GM20000 (cell line): ENCODE results near the gene CBLB.
A peak's percentile ranks its signal among the peaks of the same experiment; 100 is the strongest.

Source experiments
- DNase-seq: peaks from one replicate; pipeline ENCODE4 v3.0.0; 2012; ENCODE audit warnings: low spot score
- TF ChIP-seq, protein P1 (sequence below): IDR thresholded peaks from 2 replicates; pipeline ENCODE4 v1.5.1; 2012; ENCODE audit warnings: mild to moderate bottlenecking, control low read depth; ENCODE audit errors: extremely low read depth, missing control alignments

The CBLB gene

DNA sequence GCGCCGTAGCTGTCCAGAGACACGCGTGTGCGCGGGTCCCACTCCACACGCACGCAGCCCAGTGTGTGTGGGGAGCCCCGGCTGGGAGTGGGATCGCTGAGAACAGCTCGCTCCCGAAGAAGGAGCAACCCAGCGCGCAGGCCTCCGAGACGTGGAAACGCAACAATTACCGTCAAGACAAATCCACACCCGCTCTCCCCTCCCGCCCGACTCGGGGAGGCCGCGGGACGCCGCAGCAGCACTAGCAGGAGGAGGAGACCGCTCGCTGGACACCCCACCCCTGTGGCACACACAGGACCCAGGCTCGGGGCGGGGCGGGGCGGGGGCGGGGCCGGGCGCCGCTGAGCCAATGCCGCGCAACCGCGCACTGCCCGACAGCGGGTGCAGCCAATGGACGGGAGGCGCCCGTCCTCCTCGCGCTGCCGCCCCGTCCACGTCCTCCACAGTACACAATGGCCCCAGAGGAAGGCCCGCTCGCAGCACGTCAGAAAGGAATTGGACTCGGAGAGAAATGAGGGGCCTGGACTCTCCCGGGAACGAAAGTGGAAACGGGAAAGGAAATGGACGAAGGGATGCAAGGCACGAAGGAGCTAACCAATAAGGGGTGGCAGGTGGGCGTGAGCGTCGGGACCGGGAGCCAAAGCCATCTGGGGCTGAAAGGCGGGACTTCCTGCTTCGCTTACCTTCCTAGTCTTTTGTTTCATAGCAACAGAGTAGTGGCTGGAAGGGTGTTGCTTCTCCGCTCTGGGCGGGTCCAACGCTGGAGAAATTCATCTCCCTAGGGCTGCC, at the start of gene CBLB:
CBLB (minus strand) TSS at position 271 of the 789 bp plus-strand sequence. CDS start 1,435 bp downstream, outside the sequence.
- TF ChIP-seq, protein P1, sequence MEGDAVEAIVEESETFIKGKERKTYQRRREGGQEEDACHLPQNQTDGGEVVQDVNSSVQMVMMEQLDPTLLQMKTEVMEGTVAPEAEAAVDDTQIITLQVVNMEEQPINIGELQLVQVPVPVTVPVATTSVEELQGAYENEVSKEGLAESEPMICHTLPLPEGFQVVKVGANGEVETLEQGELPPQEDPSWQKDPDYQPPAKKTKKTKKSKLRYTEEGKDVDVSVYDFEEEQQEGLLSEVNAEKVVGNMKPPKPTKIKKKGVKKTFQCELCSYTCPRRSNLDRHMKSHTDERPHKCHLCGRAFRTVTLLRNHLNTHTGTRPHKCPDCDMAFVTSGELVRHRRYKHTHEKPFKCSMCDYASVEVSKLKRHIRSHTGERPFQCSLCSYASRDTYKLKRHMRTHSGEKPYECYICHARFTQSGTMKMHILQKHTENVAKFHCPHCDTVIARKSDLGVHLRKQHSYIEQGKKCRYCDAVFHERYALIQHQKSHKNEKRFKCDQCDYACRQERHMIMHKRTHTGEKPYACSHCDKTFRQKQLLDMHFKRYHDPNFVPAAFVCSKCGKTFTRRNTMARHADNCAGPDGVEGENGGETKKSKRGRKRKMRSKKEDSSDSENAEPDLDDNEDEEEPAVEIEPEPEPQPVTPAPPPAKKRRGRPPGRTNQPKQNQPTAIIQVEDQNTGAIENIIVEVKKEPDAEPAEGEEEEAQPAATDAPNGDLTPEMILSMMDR, result no peak

GRCh38 chr3:105916767-105917166, 48.0 kb upstream of the CBLB start:
- TF ChIP-seq, protein P1, result no peak
- no peak for DNase-seq

More for the DNA sequence above, at the start of gene CBLB:
- DNase-seq, result peak; percentile 92

DNA sequence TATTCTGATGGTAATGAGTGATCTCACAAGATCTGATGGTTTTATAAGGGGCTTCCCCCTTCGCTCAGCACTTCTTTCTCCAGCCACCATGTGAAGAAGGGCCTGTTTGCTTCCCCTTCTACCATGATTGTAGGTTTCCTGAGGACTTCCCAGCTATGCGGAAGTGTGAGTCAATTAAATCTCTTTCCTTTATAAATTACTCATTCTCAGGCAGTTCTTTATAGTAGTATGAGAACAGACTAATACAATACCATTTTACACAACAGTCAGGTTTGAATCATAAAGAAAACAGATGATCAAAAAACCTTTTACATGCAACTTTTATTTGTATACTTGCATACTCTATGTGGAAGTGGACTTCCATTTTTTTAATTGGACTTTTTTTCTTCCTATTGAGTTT, 46.7 kb upstream of the CBLB start:
- TF ChIP-seq, protein P1, result no peak

DNA sequence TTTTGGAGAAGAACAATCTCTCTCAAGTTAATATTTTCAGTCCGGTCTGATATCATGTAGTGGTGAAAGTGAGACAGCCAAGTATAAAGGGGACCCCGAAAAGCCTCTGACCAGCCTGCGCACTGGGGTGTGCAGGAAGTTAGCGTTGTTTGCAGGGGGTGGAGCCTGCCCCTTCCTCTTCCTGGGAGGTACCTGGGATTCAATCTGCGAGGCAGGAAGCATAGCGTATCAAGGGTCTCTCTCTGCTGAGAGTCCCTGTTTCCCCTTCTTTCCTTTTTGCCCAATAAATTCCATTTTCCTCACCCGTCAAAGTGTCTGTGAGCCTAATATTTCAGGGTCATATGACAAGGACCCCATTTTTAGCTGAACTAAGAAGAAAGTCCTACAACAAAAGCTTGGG, 44.8 kb upstream of the CBLB start:
- DNase-seq, result no peak
- TF ChIP-seq, protein P1, result no peak

More for the DNA sequence above, 46.7 kb upstream of the CBLB start:
- DNase-seq, result no peak

DNA sequence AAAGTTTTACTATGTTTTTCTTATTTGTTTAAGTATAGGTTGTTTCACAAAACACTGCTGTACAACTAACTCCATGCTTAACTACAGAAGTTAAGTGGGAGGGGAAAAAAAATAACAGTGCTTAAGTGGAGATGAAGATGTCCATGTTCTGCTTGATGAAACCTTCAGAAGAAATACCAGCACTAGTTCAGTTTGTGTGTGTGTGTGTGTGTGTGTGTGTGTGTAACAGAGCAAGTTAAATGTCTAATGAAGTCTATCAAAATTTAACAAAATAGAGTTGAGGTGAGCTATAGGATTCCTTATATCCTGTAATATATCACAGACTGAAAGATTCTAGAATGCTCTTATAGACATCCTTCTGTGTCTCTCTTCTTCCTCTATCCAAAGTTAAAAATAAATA, 44.1 kb upstream of the CBLB start:
- TF ChIP-seq, protein P1, result no peak
- DNase-seq, result no peak

GRCh38 chr3:105911496-105911895, 42.7 kb upstream of the CBLB start:
- no peak for DNase-seq
- TF ChIP-seq, protein P1, result no peak

GRCh38 chr3:105907777-105908176, 39.0 kb upstream of the CBLB start:
- TF ChIP-seq, protein P1, result no peak
- DNase-seq, result peak; percentile 8
